ENCODE measurements around the gene ITGA1.
A peak's percentile ranks its signal among the peaks of the same experiment; 100 is the strongest.

ITGA1 gene

DNA sequence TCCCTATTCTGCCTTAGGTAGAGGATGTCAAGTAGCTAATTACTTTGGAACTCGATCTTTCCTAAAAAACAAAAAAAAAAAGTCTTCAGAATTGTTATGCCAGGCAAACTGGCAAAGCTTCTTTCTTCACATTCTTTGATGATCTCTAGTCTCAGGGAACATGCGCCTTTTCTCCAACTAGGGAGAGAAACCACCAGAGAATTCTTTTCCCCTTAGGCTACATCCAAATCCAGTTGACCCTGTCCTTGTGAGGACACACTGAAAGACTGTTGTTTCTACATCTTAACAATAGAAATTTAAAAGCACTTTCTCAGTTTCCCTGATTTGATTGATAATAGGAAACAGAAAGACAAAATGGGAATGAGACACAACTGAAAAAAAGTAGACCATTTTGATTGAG lies 106.7 kb downstream of the ITGA1 start:
- TF ChIP-seq ZFX (IDR thresholded peaks at IDR 0.05): no peak
- TF ChIP-seq, protein P1, sequence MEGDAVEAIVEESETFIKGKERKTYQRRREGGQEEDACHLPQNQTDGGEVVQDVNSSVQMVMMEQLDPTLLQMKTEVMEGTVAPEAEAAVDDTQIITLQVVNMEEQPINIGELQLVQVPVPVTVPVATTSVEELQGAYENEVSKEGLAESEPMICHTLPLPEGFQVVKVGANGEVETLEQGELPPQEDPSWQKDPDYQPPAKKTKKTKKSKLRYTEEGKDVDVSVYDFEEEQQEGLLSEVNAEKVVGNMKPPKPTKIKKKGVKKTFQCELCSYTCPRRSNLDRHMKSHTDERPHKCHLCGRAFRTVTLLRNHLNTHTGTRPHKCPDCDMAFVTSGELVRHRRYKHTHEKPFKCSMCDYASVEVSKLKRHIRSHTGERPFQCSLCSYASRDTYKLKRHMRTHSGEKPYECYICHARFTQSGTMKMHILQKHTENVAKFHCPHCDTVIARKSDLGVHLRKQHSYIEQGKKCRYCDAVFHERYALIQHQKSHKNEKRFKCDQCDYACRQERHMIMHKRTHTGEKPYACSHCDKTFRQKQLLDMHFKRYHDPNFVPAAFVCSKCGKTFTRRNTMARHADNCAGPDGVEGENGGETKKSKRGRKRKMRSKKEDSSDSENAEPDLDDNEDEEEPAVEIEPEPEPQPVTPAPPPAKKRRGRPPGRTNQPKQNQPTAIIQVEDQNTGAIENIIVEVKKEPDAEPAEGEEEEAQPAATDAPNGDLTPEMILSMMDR (conservative IDR thresholded peaks at IDR 0.05): no peak

DNA sequence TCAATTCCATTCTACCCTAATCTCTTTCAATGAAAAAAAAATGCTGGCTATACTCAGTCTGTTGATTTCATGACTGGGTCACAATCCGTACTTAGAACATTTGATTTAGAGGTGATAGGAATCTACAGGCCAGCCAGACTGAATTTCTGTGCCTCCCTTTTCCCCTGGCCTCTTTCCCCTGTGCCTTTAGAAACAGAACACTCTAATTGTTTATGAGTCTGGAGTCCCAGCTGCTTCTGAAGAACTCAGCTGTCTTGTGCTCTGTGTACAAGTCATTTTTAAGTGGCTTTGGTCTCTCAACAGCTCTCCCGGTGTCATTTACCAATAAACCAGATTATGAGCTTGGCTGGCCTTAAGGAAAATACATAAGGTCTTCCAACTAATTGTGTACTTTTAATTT lies 107.4 kb downstream of the ITGA1 start:
- TF ChIP-seq, protein P1 (conservative IDR thresholded peaks at IDR 0.05): no peak
- TF ChIP-seq ZFX (IDR thresholded peaks at IDR 0.05): no peak
- H3K27ac ChIP-seq: no peak overlapping the region; the same call in 1 of the 2 replicates

More for the DNA sequence above, 106.7 kb downstream of the ITGA1 start:
- H3K27ac ChIP-seq: no peak overlapping the region

DNA sequence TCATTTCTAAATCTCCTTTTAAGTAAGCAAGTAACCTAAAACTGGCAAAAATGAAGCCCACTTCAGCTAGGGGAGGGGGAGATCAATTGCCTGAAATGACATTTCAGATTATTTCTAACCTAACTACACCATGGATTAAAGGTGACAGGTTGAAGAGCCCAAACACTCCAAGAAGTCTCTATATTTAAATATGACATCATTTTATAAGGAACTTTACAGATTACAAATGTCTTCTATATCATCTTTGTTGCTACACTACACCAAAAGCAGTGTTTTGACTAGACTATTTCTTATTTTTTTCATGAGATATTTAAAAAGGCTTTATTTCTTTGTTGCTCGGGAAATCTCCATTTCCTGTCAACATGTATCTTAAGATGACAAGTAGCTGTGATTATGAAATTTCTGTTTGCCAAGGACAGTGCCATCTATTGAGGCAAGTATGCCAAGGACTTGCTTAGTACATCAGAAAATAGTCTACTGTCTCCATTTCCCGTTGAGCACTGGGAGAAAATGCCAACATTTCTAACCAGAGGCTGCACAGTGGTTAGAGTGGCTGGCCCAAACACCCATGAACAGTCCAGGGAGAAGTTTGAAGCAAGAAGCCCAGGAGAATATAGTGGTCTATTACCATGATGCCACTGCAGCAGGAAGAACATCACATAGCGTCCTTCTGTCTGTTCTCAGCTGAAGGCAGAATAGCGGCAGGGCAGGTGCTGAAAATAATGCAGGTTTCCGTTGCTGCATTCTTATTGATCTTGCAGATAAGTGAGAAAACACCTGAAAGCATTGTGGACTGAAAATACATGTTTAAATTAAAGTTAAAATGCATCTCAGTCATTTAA lies 108.1 kb downstream of the ITGA1 start:
- no peak overlapping the region for H3K27ac ChIP-seq
- TF ChIP-seq, protein P1 (conservative IDR thresholded peaks at IDR 0.05): peak; percentile 35
- TF ChIP-seq ZFX (IDR thresholded peaks at IDR 0.05): no peak

DNA sequence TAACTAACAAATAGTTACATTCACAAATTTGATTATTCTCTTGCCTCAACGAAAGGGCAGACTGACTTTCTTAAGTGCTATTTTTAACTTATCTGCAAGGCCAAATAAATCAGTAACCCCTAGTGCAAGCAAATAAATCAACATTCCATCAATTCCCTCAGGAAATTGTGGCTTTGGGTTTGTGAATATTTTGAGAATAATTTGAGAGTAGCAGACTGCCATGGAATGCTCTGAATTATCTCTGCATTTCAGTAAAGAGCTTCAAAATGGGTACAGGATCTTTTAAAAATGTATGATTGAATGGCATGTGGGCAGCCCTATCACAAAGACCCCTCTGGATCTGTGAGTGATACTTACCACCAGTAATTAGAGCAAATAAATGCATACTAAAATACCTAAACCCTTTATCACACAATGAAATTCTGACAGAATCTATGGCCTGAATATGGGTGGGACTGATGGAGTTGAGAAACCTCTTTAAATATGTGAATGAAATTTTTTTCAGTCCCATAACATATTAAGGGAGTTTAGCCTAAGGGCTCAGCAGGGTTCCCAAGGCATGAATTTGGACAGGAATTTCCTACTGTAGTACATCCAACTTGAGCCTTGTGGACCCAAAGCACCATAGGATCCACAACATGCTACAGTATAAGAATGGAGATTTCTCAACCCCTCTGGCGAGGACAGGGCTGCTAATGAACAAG lies 109.0 kb downstream of the ITGA1 start:
- TF ChIP-seq, protein P1 (conservative IDR thresholded peaks at IDR 0.05): no peak
- no peak for TF ChIP-seq ZFX (IDR thresholded peaks at IDR 0.05)
- no peak overlapping the region for H3K27ac ChIP-seq

DNA sequence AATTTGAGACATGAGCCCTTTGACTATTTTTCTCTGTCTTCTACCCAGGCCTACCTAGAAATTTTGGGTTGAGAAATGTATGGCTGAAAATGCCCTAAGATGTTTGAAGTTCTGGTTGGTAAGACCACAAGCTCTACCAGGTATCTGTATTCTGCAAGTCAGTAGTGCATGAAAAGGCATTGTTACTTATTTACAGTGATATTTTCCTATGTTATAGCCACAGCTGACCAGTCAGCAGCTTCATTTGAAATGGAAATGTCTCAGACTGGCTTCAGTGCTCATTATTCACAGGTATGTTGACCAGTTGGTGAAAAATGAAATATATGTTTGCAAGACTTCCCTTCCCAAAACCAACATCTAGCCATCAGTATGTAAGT lies 109.5 kb downstream of the ITGA1 start:
- TF ChIP-seq ZFX (IDR thresholded peaks at IDR 0.05): no peak
- TF ChIP-seq, protein P1 (conservative IDR thresholded peaks at IDR 0.05): no peak
- H3K27ac ChIP-seq: no peak overlapping the region

DNA sequence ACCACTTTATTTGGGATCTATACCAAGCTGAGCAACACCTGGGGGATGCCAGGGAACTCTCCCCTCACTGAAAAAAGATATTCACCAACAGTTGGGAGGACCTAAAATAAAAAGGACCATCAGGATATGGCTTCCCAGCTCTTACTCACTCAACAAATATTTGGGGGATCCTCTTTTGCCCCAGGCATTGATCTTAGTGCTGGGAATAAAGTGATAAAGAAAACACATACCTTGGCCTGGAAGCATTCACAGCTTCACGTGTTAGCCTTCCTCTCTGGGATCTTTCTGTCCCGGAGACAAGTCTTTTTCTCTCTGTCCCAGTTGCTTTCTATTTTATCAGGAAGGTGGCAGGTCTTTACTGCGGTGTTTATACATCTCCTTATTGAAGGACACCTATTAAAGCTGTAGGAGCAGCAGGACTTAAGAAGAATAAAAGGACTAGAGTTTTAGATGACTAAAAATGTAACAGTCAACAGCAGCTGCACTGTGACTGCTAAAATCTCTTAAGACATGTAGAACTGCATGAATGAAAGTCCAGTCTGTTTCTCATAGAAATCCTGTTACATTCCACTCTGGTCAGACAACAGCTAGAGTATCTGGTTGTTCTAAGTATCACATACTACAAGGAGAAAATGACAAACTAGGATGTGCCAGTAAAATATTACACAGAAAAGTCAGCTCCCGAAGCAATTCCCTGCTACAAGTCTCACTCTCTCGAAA lies 111.4 kb downstream of the ITGA1 start:
- TF ChIP-seq ZFX (IDR thresholded peaks at IDR 0.05): no peak
- TF ChIP-seq, protein P1 (conservative IDR thresholded peaks at IDR 0.05): no peak
- H3K27ac ChIP-seq: no peak overlapping the region
